Activated CD8-positive, alpha-beta T cell treated with anti-CD3 and anti-CD28 coated beads, Interleukin-2, amount 10 ng/mL, durations not matched to agents 7 days and 5 days (primary cell): ENCODE data around the gene CD247. TPM values are rescaled to one million over a fixed set of nuclear protein-coding genes. Genes with fewer than 3 reads are reported as not detected.
A peak's percentile ranks its signal among the peaks of the same experiment; 100 is the strongest.

Source experiments
- ATAC-seq: fragments of 150-1000 bp; cut with Tn5 transposase; one replicate; pipeline ENCODE4 v1.10.0; 2021; ENCODE audit warnings: moderate library complexity
- CTCF ChIA-PET: fragments of 350-600 bp; sonication (Branson Sonifier 250); formaldehyde crosslinking; loops from one replicate; lab custom pipeline; 2021; ENCODE audit warnings: antibody characterized with exemption; lab: Charles Lee
- POLR2A ChIA-PET: fragments of 350-600 bp; sonication (Branson Sonifier 250); formaldehyde crosslinking; loops from one replicate; lab custom pipeline; 2021; ENCODE audit warnings: antibody characterized with exemption; lab: Charles Lee
- DNase-seq: peaks from one replicate; pipeline ENCODE4 v3.0.0-alpha.2; 2020
- H3K27ac Mint-ChIP-seq: one replicate; pipeline ENCODE4 v1.8.0; 2021; ENCODE audit warnings: mild to moderate bottlenecking, mixed read lengths
- H3K27me3 Mint-ChIP-seq: one replicate; pipeline ENCODE4 v1.8.0; 2021; ENCODE audit warnings: low read depth, mixed read lengths
- H3K36me3 Mint-ChIP-seq: one replicate; pipeline ENCODE4 v1.8.0; 2021; ENCODE audit warnings: low read depth, mixed read lengths
- H3K4me1 Mint-ChIP-seq: one replicate; pipeline ENCODE4 v1.8.0; 2021; ENCODE audit warnings: low read depth, mixed read lengths
- H3K4me3 Mint-ChIP-seq: one replicate; pipeline ENCODE4 v1.8.0; 2021; ENCODE audit warnings: mild to moderate bottlenecking, mixed read lengths
- H3K9me3 Mint-ChIP-seq: one replicate; pipeline ENCODE4 v1.8.0; 2022; ENCODE audit warnings: mixed read lengths; ENCODE audit not compliant: insufficient read depth
- total RNA-seq, 2 experiments: library from RNA; stranded (reverse); gene quantifications; one replicate each; pipeline ENCODE4 v1.2.3, GENCODE V29; 2021

The CD247 gene
- total RNA-seq, 2 experiments from 2014 or later = 243 to 251 TPM

DNA sequence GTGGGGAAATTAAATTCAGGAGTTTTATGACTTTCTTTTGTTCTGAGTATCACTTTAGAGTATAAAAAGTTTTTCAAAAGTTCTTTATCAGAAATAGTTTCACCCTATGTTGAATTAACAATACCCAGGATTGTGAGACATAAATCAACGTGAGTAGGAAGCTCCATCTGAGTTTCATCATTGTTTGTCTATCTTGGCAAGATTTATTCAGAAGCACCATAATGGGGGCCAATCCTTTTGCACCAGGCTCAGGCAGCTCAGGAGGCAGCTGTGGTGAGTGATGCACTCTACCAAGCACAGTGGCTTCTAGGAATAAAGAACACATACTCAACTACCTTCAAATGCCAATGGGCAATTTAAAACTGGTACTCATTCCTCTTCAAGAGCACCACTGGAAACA lies 23.3 kb upstream of the CD247 start:
- Mint-ChIP-seq H3K4me1 (peaks cover 51% of the 10 kb centered on the region), H3K27me3 (no peaks in the 10 kb centered on the region), H3K27ac (peak overlapping the region; percentile 14), H3K36me3 (peaks cover 2% of the 10 kb centered on the region), H3K9me3 (no peaks in the 10 kb centered on the region), H3K4me3 (no peak overlapping the region)
- POLR2A ChIA-PET = interaction anchor here (1.1 kb wide), 1 partner anchor 11 kb away, joined by 4 read pairs; no protein-coding TSS in a partner anchor
- DNase-seq (no peak), ATAC-seq (no peak)
- CTCF ChIA-PET = interaction anchor here (0.9 to 3.8 kb wide), 28 partner anchors 9 to 475 kb away, joined by 3 to 76 read pairs (median 10); partner anchors contain the start of genes CD247 and CREG1

DNA sequence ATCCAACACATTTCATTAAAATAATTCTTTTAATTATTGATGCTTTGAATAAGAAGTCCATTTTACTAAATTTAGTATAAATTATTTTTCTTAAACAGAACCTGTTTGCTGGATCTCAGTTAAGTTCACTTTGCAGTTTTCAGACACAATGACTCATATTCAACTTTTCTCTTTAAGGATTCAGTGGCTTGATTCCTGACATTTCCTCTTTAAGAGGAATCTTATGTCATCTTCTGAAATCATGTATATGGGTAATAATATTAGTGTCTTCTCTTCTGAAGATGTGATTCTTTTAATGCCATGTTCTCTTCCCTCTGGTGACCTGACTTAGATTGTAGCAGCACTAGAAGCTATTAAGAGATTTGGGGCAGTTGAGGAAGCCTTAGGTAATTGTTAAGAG lies 22.7 kb upstream of the CD247 start:
- peaks cover 2% of the 10 kb centered on the region for H3K36me3 Mint-ChIP-seq
- no peak overlapping the region for H3K27ac Mint-ChIP-seq
- H3K27me3 Mint-ChIP-seq = no peaks in the 10 kb centered on the region
- peaks cover 51% of the 10 kb centered on the region for H3K4me1 Mint-ChIP-seq
- ChIA-PET CTCF (interaction anchor here (0.7 to 3.8 kb wide), 55 partner anchors 8 to 631 kb away, joined by 3 to 76 read pairs (median 7); partner anchors contain the start of genes CD247, CREG1 and POU2F1), POLR2A (interaction anchor here (1.1 to 1.3 kb wide), 2 partner anchors 11 to 115 kb away, joined by 3 to 4 read pairs; no protein-coding TSS in a partner anchor)
- DNase-seq (no peak), ATAC-seq (no peak)
- H3K9me3 Mint-ChIP-seq = no peaks in the 10 kb centered on the region
- H3K4me3 Mint-ChIP-seq = no peak overlapping the region

DNA sequence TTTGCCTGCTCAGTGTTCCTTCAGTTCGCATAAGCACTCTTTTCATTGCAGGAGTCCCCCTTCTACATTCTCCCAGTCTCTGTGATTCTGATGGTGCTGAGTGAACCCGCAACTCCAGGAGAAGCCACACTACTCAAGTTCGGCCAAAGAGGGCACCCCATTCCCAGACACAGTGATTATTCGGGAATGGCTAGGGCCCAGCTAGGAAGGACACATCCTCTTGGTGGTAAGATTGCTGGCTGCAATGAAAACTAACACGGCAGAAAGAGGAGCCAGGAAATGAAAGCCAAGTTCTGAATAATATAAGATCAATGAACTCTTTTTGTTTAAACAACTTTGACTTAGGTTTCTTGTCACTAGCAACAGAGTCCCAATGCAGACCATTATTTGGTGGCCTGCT lies 20.3 kb upstream of the CD247 start:
- DNase-seq (no peak), ATAC-seq (no peak)
- Mint-ChIP-seq H3K9me3 (no peaks in the 10 kb centered on the region), H3K27ac (no peak overlapping the region), H3K4me3 (no peak overlapping the region), H3K36me3 (peaks cover 2% of the 10 kb centered on the region), H3K4me1 (peaks cover 38% of the 10 kb centered on the region), H3K27me3 (peaks cover 2% of the 10 kb centered on the region)
- ChIA-PET POLR2A (no interaction called here), CTCF (interaction anchor here (0.7 to 2.9 kb wide), 6 partner anchors 15 to 319 kb away, joined by 3 to 12 read pairs (median 5); partner anchors contain the start of genes CREG1 and POU2F1)

DNA sequence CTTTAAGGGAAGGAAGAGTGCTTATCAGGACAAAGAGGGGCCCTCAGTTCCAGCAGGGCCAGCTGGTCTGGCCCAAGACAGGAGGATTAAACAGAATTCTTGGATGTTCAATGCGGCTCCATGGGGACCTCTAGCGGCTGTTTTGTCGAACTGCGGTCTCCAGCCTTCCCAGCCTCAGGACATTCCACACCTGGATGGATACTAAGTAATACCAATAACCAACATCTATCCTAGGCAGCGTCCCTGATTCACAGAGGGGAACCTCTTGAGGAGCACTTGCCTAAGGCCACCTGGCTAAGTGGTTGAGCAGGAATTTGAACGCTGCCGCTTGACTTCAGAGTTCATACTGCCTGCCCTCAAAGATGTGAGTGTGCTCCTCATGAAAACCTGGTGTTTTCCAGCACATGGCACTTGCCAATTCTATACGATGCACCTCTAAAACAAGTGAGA lies 15.5 kb upstream of the CD247 start:
- ChIA-PET CTCF (interaction anchor here (0.6 to 7.8 kb wide), 68 partner anchors 8 to 548 kb away, joined by 3 to 112 read pairs (median 5); partner anchors contain the start of genes CD247, CREG1 and POU2F1), POLR2A (interaction anchor here (1.1 kb wide), 1 partner anchor 17 kb away, joined by 3 read pairs; no protein-coding TSS in a partner anchor)
- no peaks in the 10 kb centered on the region for H3K36me3 Mint-ChIP-seq
- no peaks in the 10 kb centered on the region for H3K9me3 Mint-ChIP-seq
- H3K4me3 Mint-ChIP-seq = no peak overlapping the region
- H3K27me3 Mint-ChIP-seq = peaks cover 6% of the 10 kb centered on the region
- DNase-seq (peak; percentile 74), ATAC-seq (peak; percentile 82)
- H3K4me1 Mint-ChIP-seq = peaks cover 7% of the 10 kb centered on the region
- no peak overlapping the region for H3K27ac Mint-ChIP-seq

DNA sequence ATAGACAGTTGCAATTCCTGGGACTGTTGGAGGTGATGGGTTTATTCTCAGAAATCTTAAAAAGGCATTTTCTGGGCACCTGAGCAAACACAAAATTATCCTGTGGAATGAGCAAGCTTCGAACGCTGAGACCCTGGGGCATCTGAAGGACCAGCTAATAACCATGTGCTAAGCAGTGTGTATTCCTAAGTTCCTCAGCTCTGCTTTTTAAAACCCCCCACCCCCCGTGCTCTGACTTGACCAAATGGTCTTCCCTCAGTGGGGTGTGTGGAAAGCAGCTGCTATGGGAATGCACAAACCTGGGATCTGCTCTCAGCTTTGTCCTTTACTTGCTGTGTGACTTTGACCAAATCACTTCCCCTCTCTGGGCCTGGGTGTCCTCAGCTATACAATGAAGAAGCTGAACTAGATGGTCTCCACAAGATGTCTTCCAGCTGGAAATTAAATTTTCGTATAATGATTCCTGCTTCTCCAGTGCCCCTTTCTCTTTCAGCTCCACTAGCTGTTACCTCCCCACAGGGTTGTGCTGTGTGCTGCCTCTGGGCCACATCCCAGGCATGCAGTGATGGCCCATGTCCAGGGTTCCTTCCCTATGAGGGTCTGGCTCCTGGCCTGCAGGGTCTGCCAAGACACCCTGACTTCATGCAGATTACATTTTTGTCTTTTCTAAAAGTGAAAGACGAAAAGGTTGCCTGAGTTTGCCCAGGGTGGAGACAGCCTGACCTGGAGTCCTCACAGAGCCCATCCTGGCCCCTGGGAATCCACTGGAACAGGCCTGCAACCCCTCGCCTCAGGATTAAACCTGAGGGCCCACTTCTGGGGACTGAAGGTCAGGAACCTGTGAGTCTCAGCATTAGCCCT lies 14.9 kb upstream of the CD247 start:
- ChIA-PET CTCF (interaction anchor here (0.6 to 7.8 kb wide), 59 partner anchors 8 to 549 kb away, joined by 3 to 112 read pairs (median 5); partner anchors contain the start of genes CD247, CREG1 and POU2F1), POLR2A (interaction anchor here (1.1 kb wide), 1 partner anchor 16 kb away, joined by 3 read pairs; no protein-coding TSS in a partner anchor)
- no peaks in the 10 kb centered on the region for H3K36me3 Mint-ChIP-seq
- no peak overlapping the region for H3K4me3 Mint-ChIP-seq
- DNase-seq (no peak), ATAC-seq (no peak)
- no peaks in the 10 kb centered on the region for H3K9me3 Mint-ChIP-seq
- no peak overlapping the region for H3K27ac Mint-ChIP-seq
- peaks cover 2% of the 10 kb centered on the region for H3K4me1 Mint-ChIP-seq
- H3K27me3 Mint-ChIP-seq = peaks cover 6% of the 10 kb centered on the region

DNA sequence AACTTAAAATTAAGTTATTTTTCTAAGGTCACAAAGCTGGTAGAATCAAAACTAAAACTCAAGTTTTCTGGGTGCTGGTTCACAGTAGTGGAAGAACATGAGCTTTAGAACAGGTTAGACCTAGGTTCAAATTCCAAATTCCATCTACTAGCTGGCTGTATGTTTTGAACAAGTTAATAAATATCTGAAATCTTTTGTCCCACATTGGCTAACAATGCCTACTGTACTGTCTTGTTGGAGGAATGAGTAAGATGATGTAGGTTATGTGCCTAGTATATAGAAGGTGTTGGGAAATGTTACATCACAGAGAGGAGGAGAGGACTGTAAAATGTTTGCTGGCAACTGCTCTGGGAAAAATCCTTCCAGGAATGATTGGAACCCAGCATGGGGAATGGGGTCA lies 14.0 kb upstream of the CD247 start:
- POLR2A ChIA-PET = no interaction called here
- Mint-ChIP-seq H3K27me3 (peaks cover 6% of the 10 kb centered on the region), H3K9me3 (no peaks in the 10 kb centered on the region), H3K27ac (no peak overlapping the region), H3K4me1 (peaks cover 2% of the 10 kb centered on the region), H3K36me3 (no peaks in the 10 kb centered on the region), H3K4me3 (no peak overlapping the region)
- CTCF ChIA-PET = interaction anchor here (0.9 to 7.8 kb wide), 28 partner anchors 9 to 473 kb away, joined by 3 to 112 read pairs (median 8); partner anchors contain the start of genes CD247, CREG1 and POU2F1
- DNase-seq (no peak), ATAC-seq (no peak)

DNA sequence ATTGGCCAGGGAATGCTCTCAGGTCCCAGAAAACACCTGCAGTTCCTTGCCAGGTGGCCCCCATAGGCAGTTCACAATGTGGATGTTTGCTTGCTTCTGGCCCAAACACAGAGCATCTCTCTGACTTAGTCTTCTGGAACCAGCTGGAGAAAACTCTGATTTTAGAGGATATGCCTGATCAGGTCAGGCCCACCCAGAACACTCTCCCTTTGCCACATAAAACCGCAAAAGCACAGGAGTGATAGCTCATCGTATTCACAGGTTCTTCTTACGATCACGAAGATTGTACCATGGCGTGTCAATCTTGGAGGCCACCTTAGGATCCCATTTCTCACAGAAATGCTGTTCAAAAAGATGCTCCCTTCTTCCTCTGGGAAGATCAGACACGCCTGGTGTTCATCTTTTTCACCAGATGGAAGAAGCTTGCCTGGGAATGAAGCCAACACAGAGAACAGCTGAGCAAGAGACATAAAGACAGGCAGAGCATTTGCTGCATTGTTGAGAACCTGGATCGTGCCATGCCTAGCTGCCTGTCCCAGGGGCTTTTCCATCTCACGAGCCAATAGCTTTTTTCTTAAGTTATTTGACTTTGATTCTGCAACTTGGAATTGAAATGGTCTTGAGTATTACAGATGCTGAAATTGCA lies 11.6 kb upstream of the CD247 start:
- H3K9me3 Mint-ChIP-seq = no peaks in the 10 kb centered on the region
- DNase-seq (no peak), ATAC-seq (no peak)
- H3K27me3 Mint-ChIP-seq = peaks cover 8% of the 10 kb centered on the region
- CTCF ChIA-PET = interaction anchor here (0.7 to 7.8 kb wide), 12 partner anchors 11 to 262 kb away, joined by 3 to 112 read pairs (median 3); partner anchors contain the start of genes CD247 and CREG1
- POLR2A ChIA-PET = interaction anchor here (0.5 to 1.3 kb wide), 4 partner anchors 11 to 285 kb away, joined by 3 to 6 read pairs (median 3); partner anchors contain the start of gene CD247
- H3K4me3 Mint-ChIP-seq = no peak overlapping the region
- H3K27ac Mint-ChIP-seq = no peak overlapping the region
- peaks cover 4% of the 10 kb centered on the region for H3K4me1 Mint-ChIP-seq
- H3K36me3 Mint-ChIP-seq = no peaks in the 10 kb centered on the region

DNA sequence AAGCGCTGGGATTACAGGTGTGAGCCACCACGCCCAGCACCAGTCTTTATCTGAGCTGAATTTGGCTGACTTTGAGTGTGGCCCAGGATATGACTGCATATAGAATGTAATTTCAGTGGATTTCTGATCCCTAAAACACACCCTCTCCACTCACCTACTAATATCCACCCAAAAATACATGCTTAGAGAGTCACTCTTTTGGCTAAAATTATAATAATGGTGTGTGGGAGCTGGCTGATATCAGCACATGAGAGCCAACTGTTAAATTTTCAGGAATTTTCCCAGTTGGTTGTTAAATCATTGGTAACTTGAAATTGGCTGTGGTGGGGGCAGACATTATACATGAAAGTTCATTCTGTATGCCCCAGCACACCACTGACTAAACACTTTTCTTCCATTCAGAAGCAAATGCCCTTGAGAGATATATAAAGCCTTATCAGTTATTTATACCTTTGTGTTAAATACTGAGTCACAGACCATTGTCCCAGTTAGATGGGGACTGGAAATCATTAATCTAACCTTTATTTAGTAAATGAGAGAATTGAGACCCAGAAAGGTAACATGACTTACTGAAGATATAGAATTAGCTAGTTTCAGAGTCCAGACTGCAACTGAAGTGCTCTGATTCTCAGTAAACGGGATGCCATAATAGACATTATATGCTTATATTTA lies 9.9 kb upstream of the CD247 start:
- Mint-ChIP-seq H3K36me3 (no peaks in the 10 kb centered on the region), H3K27me3 (peaks cover 16% of the 10 kb centered on the region), H3K4me1 (peaks cover 4% of the 10 kb centered on the region), H3K4me3 (no peak overlapping the region), H3K27ac (no peak overlapping the region), H3K9me3 (no peaks in the 10 kb centered on the region)
- ChIA-PET CTCF (interaction anchor here (0.9 to 7.8 kb wide), 7 partner anchors 10 to 160 kb away, joined by 3 to 112 read pairs (median 6); partner anchors contain the start of genes CD247 and CREG1), POLR2A (interaction anchor here (1.5 kb wide), 1 partner anchor 10 kb away, joined by 4 read pairs; the partner anchor contains the start of gene CD247)
- no peak for ATAC-seq
- DNase-seq = no peak

DNA sequence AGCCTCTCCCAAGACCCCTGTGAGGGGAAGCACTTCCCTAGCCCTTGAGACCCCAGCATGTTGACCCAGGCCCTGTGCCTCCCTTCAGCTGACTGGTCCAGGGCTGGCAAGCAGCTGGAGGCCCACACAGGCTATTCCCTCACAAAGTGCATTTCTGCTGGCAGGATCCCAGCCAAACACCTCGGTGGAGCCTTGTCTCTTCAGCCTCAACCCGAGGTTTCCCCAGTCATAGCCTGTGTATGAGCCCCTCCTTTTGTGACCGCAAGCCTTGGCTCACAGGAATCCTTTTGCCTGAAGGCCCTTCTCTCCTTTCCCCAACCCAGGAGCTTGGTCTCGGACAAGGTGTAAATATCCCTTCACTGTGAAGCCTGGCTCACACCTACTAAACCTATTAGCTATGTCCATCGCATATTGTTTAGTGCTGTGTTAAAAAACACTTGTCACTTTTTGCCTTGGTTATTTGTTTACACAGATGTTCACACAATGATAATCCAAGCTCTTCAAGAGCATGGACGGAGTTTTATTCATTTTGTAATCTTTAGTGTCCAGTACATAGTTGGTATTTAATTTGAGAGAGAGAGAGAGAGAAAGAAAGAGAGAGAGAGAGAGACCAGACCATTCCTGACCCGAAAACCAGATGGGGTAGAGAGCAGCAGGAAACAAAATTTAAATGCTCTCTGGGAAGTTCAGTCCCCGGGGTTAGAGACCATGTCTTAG lies 8.5 kb upstream of the CD247 start:
- H3K4me3 Mint-ChIP-seq = no peak overlapping the region
- H3K36me3 Mint-ChIP-seq = no peaks in the 10 kb centered on the region
- CTCF ChIA-PET = interaction anchor here (0.7 to 1.9 kb wide), 3 partner anchors 9 to 126 kb away, joined by 3 to 7 read pairs (median 7); partner anchors contain the start of gene CD247
- POLR2A ChIA-PET = interaction anchor here (1.0 to 1.3 kb wide), 2 partner anchors 9 to 11 kb away, joined by 3 to 4 read pairs; partner anchors contain the start of gene CD247
- H3K27ac Mint-ChIP-seq = no peak overlapping the region
- H3K9me3 Mint-ChIP-seq = no peaks in the 10 kb centered on the region
- H3K4me1 Mint-ChIP-seq = peaks cover 4% of the 10 kb centered on the region
- peaks cover 16% of the 10 kb centered on the region for H3K27me3 Mint-ChIP-seq
- DNase-seq (no peak), ATAC-seq (no peak)

DNA sequence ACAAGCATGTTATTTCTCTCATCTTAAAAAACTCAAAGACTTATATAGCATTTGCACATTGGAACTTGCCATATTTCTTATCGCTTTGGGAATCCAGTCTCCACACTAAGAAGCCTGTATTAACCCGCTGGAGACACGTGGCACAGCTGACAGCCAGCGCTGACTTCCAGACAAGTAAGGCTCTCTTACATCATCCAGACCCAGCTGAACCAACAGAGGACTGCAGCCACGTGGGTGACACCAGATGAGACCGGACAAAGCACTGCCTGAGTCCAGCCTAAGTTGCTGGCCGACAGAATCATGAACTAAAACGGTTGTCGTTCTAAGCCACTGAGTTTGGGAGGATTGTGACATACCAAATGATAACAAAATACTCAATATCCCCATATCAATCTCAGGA lies 6.3 kb upstream of the CD247 start:
- no peak overlapping the region for H3K4me3 Mint-ChIP-seq
- ChIA-PET CTCF (interaction anchor here (1.0 to 3.1 kb wide), 4 partner anchors 9 to 123 kb away, joined by 3 to 21 read pairs (median 5); no protein-coding TSS in a partner anchor), POLR2A (no interaction called here)
- no peak for DNase-seq
- H3K27me3 Mint-ChIP-seq = peaks cover 12% of the 10 kb centered on the region
- no peaks in the 10 kb centered on the region for H3K36me3 Mint-ChIP-seq
- H3K9me3 Mint-ChIP-seq = no peaks in the 10 kb centered on the region
- no peak for ATAC-seq
- no peak overlapping the region for H3K27ac Mint-ChIP-seq
- H3K4me1 Mint-ChIP-seq = peaks cover 16% of the 10 kb centered on the region
